ENCODE results near the gene MARVELD3.

MARVELD3 gene

DNA sequence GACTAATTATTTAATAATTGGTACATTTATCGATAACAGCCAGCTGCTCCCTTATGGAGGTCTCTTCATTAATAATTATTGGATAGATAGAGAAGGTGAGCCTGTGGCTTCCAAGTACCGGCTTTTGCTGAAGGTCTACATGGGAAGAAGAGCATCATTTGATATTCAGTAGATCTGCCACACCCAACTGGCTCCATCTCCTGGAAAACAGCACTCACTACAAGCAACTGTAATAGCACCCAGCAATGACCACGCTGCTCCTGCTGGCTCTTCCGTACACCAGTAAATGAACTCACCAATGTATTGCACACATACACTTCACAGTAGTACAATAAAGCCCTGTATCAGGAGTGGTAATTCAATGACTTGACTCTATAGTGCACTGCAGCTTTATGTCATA, 19.5 kb downstream of the MARVELD3 start:
- H3K4me1 ChIP-seq (ENCODE audit: insufficient read depth, low read length, poor library complexity, severe bottlenecking) = no peaks in the 10 kb centered on the region
- H3K27me3 ChIP-seq (ENCODE audit: insufficient read depth, low read length, poor library complexity, severe bottlenecking) = no peaks in the 10 kb centered on the region
- H4K20me1 ChIP-seq (ENCODE audit: insufficient read depth, low read length, poor library complexity, severe bottlenecking) = no peaks in the 10 kb centered on the region
- no peak overlapping the region for H3K9ac ChIP-seq (ENCODE audit: low read depth, low read length, poor library complexity, severe bottlenecking)
- TF ChIP-seq, protein P1, sequence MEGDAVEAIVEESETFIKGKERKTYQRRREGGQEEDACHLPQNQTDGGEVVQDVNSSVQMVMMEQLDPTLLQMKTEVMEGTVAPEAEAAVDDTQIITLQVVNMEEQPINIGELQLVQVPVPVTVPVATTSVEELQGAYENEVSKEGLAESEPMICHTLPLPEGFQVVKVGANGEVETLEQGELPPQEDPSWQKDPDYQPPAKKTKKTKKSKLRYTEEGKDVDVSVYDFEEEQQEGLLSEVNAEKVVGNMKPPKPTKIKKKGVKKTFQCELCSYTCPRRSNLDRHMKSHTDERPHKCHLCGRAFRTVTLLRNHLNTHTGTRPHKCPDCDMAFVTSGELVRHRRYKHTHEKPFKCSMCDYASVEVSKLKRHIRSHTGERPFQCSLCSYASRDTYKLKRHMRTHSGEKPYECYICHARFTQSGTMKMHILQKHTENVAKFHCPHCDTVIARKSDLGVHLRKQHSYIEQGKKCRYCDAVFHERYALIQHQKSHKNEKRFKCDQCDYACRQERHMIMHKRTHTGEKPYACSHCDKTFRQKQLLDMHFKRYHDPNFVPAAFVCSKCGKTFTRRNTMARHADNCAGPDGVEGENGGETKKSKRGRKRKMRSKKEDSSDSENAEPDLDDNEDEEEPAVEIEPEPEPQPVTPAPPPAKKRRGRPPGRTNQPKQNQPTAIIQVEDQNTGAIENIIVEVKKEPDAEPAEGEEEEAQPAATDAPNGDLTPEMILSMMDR (conservative IDR thresholded peaks at IDR 0.05; ENCODE audit: low read length) = peak; percentile 73
- TF ChIP-seq EZH2phosphoT487 (IDR thresholded peaks at IDR 0.05; ENCODE audit: borderline replicate concordance) = no peak
- peaks cover 11% of the 10 kb centered on the region; the same call in 1 of the 2 replicates for H3K36me3 ChIP-seq (ENCODE audit: insufficient read depth, low read length)
- H2AFZ ChIP-seq (ENCODE audit: low read length) = no peak overlapping the region
- no peak overlapping the region for H3K4me3 ChIP-seq (ENCODE audit: low read length, poor library complexity, severe bottlenecking)
- H3K4me2 ChIP-seq (ENCODE audit: low read depth, low read length, poor library complexity, severe bottlenecking) = no peak overlapping the region
- no peaks in the 10 kb centered on the region for H3F3A ChIP-seq (ENCODE audit: low read depth)
- H3K9me3 ChIP-seq (ENCODE audit: insufficient read depth, low read depth, low read length) = no peaks in the 10 kb centered on the region
- no peaks in the 10 kb centered on the region for H3K9me2 ChIP-seq (replicated peaks; ENCODE audit: low read depth, low read length)
- H3K79me2 ChIP-seq (ENCODE audit: insufficient read depth, low read length) = no peaks in the 10 kb centered on the region

GRCh38 chr16:71647391-71647790, 21.4 kb downstream of the MARVELD3 start:
- no peaks in the 10 kb centered on the region for H3K9me2 ChIP-seq (replicated peaks; ENCODE audit: low read depth, low read length)
- no peaks in the 10 kb centered on the region for H3F3A ChIP-seq (ENCODE audit: low read depth)
- no peaks in the 10 kb centered on the region for H3K27me3 ChIP-seq (ENCODE audit: insufficient read depth, low read length, poor library complexity, severe bottlenecking)
- H4K20me1 ChIP-seq (ENCODE audit: insufficient read depth, low read length, poor library complexity, severe bottlenecking) = no peaks in the 10 kb centered on the region
- H3K79me2 ChIP-seq (ENCODE audit: insufficient read depth, low read length) = no peaks in the 10 kb centered on the region
- H3K9ac ChIP-seq (ENCODE audit: low read depth, low read length, poor library complexity, severe bottlenecking) = no peak overlapping the region
- H3K4me3 ChIP-seq (ENCODE audit: low read length, poor library complexity, severe bottlenecking) = no peak overlapping the region
- TF ChIP-seq, protein P1 (conservative IDR thresholded peaks at IDR 0.05; ENCODE audit: low read length) = no peak
- no peak for TF ChIP-seq EZH2phosphoT487 (IDR thresholded peaks at IDR 0.05; ENCODE audit: borderline replicate concordance)
- H2AFZ ChIP-seq (ENCODE audit: low read length) = no peak overlapping the region
- H3K9me3 ChIP-seq (ENCODE audit: insufficient read depth, low read depth, low read length) = no peaks in the 10 kb centered on the region
- no peaks in the 10 kb centered on the region for H3K4me1 ChIP-seq (ENCODE audit: insufficient read depth, low read length, poor library complexity, severe bottlenecking)
- H3K36me3 ChIP-seq (ENCODE audit: insufficient read depth, low read length) = peaks cover 13% of the 10 kb centered on the region; the same call in 1 of the 2 replicates
- no peak overlapping the region for H3K4me2 ChIP-seq (ENCODE audit: low read depth, low read length, poor library complexity, severe bottlenecking)

GRCh38 chr16:71648162-71648561, 22.2 kb downstream of the MARVELD3 start:
- H4K20me1 ChIP-seq (ENCODE audit: insufficient read depth, low read length, poor library complexity, severe bottlenecking) = no peaks in the 10 kb centered on the region
- TF ChIP-seq, protein P1 (conservative IDR thresholded peaks at IDR 0.05; ENCODE audit: low read length) = no peak
- TF ChIP-seq EZH2phosphoT487 (IDR thresholded peaks at IDR 0.05; ENCODE audit: borderline replicate concordance) = no peak

More at GRCh38 chr16:71648162-71648561, 22.2 kb downstream of the MARVELD3 start:
- Histone ChIP-seq H3K4me1 (ENCODE audit: insufficient read depth, low read length, poor library complexity, severe bottlenecking) (no peaks in the 10 kb centered on the region), H3K4me2 (ENCODE audit: low read depth, low read length, poor library complexity, severe bottlenecking) (no peak overlapping the region), H3K9me3 (ENCODE audit: insufficient read depth, low read depth, low read length) (no peaks in the 10 kb centered on the region), H3K9me2 (replicated peaks; ENCODE audit: low read depth, low read length) (no peaks in the 10 kb centered on the region), H2AFZ (ENCODE audit: low read length) (no peak overlapping the region), H3K36me3 (ENCODE audit: insufficient read depth, low read length) (peaks cover 19% of the 10 kb centered on the region; the same call in 1 of the 2 replicates), H3K27me3 (ENCODE audit: insufficient read depth, low read length, poor library complexity, severe bottlenecking) (no peaks in the 10 kb centered on the region), H3K4me3 (ENCODE audit: low read length, poor library complexity, severe bottlenecking) (no peak overlapping the region), H3K9ac (ENCODE audit: low read depth, low read length, poor library complexity, severe bottlenecking) (no peak overlapping the region), H3F3A (ENCODE audit: low read depth) (no peaks in the 10 kb centered on the region), H3K79me2 (ENCODE audit: insufficient read depth, low read length) (no peaks in the 10 kb centered on the region)

Measured in Loucy (cell line).